OCI-M1 (cell line): ENCODE results near the gene MKKS.
"Not testable (repeated sequence)": the region's sequence is repeated elsewhere in the genome, so short reads cannot be mapped to it uniquely, and the experiment has no call there.

ENCODE experiments used
- DNase-seq: peaks from one replicate; lab custom pipeline; 2025; lab: John Stamatoyannopoulos, UW

Gene MKKS

DNA sequence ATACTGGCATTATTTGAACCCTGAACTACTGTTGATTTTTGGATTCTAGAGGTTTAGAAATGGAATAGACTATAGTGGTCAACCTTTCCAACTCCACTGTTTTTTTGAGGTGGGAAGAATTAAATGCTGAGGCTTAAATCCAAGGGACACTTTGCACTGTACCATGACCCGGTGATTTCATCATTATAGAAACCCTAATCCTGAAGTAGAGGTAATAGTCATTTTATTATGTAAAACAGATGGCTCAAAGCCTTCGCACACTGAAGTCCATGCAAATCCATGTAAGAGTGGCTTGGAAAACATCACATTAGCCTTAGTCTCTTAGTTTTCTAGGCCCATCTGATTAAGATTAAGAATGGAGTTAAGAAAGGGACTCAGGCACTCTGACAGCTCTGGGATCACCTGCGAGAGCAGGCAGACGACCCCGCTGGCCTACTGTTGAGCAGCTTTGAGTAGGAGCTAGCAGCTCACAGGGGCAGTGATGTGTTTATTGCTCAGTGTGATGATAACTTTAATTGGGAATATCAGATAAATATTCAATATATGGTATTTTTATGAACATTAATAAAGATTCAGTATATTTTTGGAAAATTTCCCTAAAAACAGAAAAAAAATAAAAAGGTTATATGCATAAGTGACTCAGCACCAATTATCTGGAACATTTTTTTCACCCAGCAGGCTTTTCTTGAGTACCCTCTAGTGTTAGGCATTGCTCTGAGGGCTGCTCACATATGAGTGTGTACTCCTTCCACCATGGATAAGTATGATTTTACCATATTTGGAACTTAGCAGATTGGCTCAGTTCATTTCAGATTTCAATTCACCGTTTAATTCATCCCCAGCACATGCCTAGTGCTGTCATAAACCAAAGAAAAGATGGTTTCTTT lies 14.5 kb upstream of the MKKS start:
- DNase-seq, result peak; percentile 59

DNA sequence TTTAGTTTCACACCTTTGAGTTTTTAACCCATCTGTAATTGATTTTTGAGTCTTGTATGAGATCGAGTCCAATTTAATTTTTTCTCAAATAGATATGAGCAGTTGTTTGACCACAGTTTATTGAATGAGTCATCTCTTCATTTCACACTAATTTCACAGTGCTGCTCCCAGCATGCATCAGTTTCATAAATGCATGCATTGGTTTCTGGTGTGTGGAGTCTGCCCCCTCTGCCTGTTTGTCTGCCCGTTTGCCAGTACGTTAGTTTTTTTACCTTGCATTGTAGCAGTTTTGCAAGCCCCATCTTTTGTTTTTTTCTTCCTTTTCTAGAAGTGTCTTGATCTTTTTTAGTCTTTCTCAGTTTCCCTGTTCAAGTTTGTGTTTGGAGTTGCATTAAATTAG lies 13.0 kb upstream of the MKKS start:
- DNase-seq, result peak; percentile 92

DNA sequence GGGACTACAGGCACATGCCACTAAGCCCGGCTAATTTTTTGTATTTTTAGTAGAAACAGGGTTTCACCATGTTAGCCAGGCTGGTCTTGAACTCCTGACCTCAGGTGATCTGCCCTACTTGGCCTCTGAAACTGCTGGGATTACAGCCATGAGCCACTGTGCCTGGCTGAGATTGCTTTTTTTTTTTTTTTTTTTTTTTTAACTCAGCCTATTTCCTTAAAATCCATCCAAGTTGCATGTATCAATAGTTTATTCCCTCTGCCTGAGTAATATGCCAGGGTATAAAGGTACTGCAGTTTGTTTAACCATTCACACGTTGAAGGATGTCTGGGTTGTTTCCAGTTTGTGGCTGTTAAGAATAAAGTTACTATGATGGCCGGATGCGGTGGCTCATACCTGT lies 11.7 kb upstream of the MKKS start:
- no peak for DNase-seq

DNA sequence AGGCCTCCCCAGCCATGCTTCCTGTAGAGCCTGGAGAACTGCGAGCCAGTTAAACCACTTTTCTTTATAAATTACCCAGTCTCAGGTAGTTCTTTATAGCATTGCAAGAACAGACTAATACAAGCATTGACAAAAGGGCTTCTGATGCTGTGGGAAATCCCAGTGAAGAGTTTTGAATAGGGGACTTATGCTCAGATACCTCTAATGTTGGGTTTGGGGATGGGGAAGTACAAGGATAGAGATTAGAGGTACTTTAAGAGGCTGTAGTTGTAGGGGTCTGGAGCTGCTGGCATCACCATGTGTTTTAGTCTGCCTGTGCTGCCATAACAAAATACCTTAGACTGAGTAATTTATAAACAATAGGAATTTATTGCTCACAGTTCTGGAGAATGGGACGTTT lies 9.9 kb upstream of the MKKS start:
- no peak for DNase-seq

DNA sequence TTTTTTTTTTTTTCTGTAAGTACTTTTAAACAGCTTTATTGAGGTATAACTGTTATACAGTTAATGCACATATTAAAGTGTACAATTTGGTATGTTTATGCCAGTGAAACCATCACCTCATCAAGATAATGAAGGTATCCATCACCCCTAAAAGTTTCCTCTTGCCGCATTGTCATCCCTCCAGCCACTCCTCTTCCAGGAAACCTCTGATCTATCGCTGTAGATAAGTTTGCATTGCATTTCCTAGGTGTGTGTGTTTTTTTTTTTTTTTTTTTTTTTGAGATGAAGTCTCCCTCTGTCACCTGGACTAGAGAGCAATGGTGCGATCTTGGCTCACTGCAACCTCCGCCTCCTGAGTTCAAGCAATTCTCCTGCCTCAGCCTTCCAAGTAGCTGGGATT lies 4.2 kb upstream of the MKKS start:
- DNase-seq, result no peak

DNA sequence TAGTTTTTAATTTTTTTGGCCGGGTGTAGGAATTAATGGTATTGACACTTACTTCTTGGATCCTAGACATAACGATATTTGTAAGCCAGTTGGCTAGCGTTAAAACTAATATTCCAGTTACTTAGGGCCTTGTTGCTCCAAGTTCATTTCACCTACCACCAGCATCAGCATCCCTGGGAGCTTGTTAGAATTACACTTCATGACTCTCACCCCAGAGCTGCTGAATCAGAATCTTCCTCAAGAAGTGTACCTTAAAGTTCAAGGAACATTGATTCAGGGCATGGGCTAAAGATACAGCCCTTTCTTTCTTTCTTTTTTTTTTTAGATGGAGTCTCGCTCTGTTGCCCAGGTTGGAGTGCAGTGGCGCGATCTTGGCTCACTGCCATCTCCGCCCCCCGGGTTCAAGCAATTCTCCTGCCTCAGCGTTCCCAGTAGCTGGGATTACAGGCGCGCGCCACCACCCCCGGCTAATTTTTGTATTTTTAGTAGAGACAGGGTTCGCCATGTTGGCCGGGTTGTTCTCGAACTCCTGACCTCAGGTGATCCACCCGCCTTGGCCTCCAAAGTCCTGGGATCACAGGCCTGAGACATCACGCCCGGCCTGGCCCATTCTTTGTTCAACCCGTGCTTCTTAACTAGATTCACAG lies 2.2 kb upstream of the MKKS start:
- DNase-seq, result no peak

DNA sequence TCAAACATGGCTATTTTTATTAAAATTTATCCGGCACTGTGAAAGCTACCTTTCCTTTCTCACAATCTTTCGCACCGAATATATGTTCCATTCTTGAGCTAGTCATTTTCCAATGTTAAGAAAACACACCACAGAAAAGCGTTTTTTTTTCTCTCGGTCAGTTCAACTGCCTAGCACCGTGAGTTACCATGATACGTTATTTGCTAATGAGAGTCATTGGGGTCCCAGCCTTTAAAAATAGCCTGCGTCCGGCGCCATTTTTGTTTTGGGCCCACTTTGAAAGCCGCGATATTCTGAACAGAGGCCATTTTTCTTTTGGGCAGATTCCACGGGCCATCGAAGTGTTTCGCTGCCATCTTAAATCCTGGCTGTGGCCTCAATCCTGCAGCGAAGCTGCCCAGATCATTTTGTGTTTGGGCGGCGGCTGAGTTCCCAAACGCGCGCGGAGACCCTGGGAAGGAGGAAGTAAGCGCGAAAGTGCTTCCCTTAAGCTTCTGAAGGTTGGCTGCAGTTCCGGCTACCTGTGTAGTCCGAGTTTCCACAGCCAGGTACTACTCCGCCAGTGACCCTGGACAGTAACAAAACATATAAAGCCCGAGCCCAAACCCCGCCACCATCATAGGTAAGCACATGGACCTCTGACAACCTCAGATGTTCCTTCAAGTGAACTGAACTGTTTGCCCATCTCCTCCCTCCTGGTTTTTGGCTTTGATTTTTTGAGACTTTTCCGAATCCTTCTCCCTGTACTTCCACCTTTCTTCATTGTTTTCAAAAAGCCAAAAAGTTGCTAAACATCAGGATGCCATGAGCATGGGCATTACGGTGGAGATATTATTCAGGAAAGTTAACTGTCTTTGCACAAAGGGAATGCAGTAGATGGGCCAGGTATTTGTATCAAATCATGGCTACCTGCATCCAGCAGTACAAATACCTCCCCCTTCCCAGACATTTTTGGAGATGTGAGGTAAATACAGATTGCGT lies 1.1 kb upstream of the MKKS start, which contains the start of gene SLX4IP:
TSS of gene SLX4IP (plus strand) at position 474 of the 981 bp plus-strand sequence. CDS start 22,900 bp downstream, outside the sequence.
- DNase-seq, result peak; percentile 98

DNA sequence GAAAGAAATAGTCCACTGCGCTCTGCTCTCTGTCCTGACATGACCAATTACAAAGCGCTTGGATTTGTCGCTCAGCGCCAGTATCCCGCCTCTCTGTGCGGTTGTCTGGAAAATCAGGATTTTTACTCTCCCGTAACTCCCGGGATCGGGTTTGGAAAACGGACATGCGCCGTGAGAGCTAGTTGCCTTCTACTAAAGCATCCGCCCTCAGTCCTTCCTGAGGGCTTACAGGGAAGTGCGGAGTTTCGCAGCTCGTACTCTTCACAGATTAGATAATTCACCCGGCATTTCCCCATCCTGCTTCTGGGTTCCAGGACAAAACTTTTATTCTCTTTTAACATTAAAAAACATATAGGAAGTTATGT lies 427 bp upstream of the MKKS start:
- DNase-seq, result peak; percentile 98

DNA sequence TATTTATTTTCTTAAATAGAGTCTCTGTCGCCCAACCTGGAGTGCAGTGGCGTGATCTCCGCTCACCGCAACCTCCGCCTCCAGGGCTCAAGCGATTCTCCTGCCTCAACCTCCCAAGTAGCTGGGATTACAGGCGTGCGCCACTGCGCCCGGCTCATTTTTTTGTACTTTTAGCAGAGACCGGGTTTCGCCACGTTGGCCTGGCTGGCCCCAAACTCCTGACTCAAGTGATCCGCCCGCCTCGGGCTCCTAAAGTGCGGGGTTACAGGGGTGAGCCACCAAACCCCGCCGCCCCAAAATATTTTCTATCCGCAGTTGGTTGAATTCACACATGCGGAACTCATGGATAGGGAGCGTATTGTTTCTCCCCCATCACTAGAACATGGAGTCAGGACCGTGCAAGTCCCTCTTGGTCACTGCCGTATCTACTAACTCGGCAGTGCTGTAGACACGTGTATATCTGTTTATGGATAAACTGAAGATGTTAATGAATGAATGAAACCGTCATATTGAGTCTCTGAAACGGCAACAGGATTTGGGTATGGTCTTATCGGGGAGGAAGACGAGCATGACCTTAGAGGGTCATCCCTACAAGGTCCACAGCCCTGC lies 904 bp downstream of the MKKS start:
- DNase-seq, result no peak

DNA sequence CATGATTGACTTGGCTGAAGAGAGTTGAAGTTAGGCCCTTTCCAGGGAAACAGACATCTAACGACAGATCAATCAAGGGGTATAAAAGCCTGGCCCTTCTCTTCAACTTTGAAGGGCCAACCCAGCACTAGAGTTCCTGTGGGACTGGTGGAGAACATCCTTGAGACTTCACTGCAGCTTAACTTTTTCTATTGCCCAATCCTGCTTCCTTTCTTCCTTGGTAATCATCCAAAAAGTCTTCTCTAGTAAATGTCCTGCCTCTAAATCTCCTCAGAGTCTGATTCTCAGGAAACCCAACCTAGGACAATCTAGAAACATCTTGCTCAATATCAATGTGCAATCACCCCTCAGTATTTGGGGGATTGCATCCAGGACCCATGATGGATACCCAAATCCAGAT lies 1.9 kb downstream of the MKKS start:
- DNase-seq, result no peak

DNA sequence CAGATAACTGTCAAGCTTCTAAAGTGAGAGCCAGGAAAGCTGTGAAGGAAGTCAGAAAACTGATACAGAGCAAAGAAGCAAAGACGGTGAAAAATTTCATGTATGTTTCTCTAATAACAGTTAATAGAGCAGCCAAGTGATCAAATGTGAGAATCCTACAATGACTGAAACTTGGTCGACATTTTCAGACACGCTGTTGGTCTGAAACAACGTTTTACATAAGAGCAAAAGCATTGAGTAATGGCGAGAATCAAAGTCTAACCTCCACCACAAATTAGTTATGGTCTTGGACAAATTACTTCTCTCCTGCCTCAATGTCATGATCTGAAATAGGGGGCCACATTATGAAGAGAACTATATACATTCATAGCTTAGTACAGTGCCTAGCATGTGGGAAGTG lies 3.3 kb downstream of the MKKS start:
- no peak for DNase-seq

DNA sequence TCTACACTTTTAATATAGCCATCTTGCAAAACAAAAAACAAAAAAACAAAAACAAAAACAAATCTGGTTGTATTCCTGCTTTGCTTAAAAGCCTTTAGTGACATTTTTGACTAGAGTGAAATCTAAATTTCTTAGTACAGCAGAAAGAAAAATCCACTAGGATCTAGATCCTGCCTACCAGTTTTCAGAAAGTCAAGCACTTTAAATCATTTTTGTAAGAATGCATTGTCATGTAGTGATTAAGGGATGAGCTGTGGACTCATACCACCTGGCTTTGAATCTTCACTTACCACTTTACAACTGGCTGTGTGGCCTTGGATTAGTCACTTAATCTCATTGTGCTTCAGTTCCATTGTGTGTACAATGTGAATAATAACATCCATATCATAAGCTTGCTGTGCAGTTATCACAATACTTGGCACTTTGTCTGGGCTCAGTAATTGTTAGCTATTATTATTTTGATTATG lies 4.0 kb downstream of the MKKS start:
- peak; percentile 22 for DNase-seq

DNA sequence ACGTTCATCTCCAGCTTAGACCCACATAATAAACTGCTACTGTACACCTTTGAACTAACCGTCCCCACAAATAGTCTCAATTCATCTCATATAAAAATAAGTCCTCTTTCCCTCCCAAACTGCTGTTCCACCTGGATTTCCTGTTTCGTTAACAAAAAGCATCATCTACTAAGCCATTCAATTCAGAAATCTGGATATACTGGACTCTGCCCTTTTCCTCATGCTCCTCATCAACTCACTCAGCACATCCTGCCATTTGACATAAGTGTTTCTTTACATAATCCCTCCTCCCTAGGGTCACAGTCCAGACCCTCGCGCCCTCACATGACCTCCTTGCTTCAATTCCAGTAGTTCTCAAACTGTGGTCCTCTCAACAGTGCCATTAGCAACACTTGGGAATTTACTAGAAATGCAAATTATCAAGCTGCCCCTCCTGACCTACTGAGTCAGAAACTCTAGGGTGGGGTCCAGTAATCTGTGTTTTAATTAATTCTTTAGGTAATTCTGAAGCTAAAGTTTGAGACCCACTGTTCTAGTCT lies 4.5 kb downstream of the MKKS start:
- no peak for DNase-seq

DNA sequence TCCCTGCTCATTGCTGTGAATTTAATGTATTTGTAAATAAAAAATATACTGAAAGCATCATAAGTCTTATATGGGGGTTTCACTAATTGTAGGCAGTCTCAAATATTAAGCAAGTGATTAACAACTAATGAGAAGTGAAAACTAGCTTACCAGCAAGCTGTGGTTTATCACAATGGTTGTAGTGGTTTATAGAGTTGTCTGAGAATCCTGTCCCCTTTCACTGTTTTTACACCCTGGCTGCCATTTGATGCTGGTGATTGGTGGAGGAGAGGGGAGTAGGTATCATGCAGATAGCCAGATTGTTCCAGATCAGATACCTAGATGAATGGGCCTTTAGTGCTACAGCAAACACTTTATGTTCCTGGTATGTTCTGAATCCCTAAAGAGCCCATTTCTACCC lies 6.0 kb downstream of the MKKS start:
- DNase-seq, result no peak

DNA sequence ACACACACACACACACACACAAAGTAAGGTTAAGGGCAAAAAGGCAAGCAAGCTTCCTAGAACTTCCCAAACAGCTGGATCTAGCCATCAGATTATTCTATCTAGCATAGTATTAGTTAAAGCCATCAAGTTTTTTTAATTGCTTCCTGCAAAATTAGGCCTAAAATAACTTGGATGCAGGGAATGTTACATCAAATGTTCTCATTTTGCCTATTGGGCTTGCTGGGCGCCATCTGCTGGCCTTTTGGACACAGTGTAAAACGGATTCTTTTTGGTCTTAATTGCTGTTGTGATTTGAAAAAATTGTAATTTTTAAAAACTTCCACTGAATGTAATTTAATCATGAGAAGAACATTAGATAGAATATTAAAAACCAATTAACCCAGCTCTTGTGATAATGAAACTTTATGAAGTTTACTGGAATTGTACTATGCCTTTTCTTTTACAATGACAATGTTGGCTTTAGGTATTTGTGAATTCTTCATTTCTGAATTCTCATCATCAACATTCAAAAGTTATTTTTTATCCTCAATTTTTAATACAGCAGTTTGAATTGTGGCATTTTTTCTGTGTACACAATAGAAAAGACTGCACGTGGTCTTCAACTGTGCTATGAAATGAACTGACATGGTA lies 6.8 kb downstream of the MKKS start:
- DNase-seq, result peak; percentile 59

DNA sequence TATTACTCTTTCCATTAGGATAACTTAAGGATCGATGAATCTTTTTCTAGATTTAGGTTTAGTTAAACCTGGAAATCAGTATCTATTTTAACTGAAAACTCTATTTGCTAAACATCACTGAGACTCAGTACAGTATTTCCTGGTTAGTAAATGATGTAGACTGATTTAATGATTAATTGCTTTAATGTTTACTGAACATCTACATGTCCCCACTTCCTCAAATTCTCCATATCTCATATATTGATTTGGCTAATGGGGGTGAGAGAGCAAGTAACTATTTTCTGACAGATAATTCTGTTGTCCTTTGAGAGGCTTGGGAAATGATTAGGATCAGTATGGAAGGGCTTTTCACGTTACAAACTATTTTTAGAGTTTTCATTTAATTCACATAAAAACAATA lies 10.3 kb downstream of the MKKS start:
- DNase-seq, result no peak

DNA sequence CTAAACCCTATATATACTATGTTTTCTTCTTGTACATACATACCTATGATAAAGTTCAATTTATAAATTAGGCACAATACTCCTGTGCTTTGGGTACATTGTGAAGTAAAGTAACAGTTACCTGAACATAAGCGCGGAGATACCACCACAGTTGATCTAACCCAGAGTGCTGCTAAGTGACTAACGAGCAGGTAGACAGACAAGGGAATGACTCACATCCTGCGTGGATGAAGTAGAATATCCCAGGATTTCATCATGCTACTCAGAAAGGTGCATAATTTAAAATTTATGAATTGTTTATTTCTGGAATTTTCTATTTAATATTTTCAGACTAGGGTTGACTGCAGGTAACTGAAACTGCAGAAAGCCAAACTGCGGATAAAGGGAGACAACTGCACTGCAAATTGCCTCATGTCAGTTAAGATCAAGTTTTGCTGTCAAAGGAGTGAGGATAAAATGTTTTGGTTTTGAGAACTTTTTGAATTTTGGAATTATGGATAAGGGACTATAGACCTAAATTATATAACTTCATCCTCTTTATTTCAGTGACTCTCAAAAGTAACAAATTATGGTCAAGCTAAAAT lies 14.4 kb downstream of the MKKS start:
- no peak for DNase-seq

DNA sequence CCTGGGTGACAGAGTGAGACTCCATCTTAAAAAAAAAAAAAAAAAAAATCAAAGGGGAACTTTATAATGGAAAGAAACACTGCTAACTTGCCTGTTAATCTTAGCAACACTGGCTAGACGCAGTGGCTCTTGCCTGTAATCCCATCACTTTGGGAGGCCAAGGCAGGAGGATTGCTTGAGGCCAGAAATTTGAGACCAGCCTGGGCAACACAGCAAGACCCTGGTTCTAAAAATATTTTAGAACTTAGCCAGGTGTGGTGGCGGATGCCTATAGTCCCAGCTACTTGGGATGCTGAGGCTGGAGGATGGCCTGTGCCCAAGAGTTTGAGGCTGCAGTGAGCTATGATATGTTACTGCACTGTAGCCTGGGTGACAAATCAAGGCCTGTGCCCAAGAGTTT lies 16.8 kb downstream of the MKKS start:
- DNase-seq, result not testable (repeated sequence)

DNA sequence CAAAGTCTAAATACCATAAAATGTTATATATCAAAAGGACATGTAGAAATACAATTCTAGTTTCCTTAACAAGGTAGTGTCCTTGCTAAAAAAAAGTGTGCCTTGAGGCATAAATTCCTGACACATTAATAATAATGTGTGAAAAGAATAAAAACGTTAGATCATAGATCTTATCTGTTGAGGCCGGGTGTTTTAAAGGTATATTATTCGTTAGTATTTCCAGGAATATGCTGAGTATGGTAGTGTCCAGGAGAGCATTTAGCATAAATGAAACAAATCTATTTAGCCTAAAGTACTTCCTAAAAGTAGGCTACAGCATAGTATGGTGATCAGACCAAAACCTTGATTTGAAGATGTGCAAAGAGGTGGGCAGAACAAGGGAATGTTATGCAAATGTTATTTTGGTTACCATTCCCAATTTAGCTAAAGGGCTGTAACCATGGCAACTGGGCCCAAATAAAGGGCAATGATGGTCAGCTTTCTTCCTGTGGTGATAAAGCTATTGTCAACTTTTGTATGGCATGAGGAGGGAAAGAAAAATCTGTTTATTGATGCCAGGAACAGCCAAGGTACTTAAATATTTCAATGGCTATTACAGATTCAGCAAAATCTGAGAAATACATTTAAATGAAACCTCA lies 18.9 kb downstream of the MKKS start:
- DNase-seq, result no peak
